ACHN (cell line): ENCODE measurements around the gene CFAP300.
A peak's percentile ranks its signal among the peaks of the same experiment; 100 is the strongest.

Experiments
- DNase-seq: peaks from one replicate; pipeline ENCODE4 v3.0.0-alpha.2; 2015
- in situ Hi-C: cut with HindIII; loops from 2 replicates; pipeline ENCODE4 v1.10.0; 2017; ENCODE audit warnings: low sequenced_read_pairs, low pct_ligation_motif_present, low pct_unique_long_range_greater_than_20kb

Gene CFAP300

GRCh38 chr11:102047305-102047924 lies at the start of gene CFAP300:
TSS of gene CFAP300 (plus strand) at chr11:102047437. CDS start at chr11:102047471, 34 bp downstream.
- in situ Hi-C loops: no loop called here
- DNase-seq: peak; percentile 73

- DNase-seq: no peak
- in situ Hi-C loops: no loop called here
Observed at GRCh38 chr11:102001657-102002338, 45.4 kb upstream of the CFAP300 start.

DNA sequence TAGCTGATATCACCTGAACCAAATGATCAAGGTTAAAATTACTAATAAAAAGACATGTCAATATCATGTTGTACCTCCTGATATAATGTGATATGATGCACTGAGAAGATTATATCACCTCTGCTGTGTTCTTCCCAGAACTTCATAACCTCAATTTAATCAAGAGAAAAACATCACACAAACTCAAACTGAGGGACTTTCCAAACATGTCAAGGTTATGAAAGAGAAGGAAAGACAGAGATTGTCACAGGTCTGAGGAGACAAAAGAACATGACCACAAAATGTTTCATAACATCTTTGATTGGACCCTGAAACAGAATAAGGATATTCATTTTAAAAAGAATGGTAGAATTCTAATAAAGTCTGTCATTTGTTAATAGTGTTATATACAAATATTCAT lies 43.0 kb upstream of the CFAP300 start:
- in situ Hi-C loops: no loop called here
- no peak for DNase-seq

DNA sequence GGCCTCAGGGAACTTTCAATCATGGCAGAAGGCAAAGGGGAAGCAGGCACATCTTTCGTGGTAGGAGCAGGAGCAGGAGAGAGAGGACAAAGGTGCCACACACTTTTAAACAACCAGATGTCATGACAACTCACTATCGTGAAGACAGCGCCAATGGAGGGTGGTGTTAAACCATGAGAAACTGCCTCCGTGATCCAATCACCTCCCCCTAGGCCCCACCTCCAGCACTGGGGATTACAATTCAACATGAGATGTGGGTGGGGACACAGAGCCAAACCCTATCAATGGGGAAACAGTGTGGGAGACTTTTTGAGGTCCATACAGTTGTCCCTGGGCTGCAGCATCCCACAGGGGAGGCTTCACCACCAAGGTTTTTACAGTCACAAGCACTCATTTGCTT lies 41.9 kb upstream of the CFAP300 start:
- in situ Hi-C loops: no loop called here
- DNase-seq: no peak

- DNase-seq: no peak
- in situ Hi-C loops: no loop called here
Observed at GRCh38 chr11:102006835-102007566, 40.2 kb upstream of the CFAP300 start.

- in situ Hi-C loops: no loop called here
- DNase-seq: peak; percentile 58
Observed at GRCh38 chr11:102007567-102008437, 39.4 kb upstream of the CFAP300 start.

GRCh38 chr11:102010776-102011494 lies 36.3 kb upstream of the CFAP300 start:
- in situ Hi-C loops: no loop called here
- peak; percentile 87 for DNase-seq

GRCh38 chr11:102012946-102013345 lies 34.3 kb upstream of the CFAP300 start:
- in situ Hi-C loops: no loop called here
- DNase-seq: no peak

DNA sequence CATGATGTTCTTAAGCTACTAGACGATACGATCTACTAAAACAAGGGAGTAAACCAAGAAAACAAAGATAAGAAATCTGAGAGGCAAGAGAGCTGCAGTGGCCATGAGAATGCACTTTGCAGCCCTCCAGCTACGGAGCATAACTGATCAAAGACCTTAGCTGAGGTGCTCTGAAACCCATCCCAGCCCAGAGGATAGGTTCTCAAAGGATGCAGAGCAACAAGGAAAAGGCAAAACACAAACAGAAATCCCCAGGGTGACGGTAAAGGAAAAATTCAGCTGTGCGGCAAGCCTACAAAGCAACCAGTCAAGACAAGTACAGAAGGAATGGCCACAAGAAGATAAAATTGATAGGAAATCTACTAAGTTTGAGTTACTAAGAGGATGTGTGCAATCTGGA lies 32.5 kb upstream of the CFAP300 start:
- in situ Hi-C loops: no loop called here
- no peak for DNase-seq

DNA sequence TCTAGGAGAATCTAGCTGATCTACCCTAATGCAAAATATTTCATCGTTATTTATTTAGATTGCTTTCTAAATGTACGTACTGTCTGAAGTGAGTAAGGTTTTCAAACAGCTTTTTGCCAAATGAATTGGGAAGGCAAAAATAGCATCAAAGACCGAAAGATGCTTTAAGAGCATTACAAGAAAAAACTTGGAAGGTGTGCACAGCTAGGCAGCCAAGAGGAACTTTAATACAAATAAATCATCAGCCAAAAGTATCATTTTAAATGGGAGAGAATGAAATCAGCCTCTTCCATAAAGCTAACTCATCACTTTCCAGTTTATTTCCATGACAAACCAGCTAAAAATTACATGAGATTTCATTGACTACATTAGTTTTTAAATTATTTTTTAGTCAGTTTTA lies 30.2 kb upstream of the CFAP300 start:
- no peak for DNase-seq
- in situ Hi-C loops: no loop called here

- no peak for DNase-seq
Observed at GRCh38 chr11:102026217-102026616, 21.0 kb upstream of the CFAP300 start.

DNA sequence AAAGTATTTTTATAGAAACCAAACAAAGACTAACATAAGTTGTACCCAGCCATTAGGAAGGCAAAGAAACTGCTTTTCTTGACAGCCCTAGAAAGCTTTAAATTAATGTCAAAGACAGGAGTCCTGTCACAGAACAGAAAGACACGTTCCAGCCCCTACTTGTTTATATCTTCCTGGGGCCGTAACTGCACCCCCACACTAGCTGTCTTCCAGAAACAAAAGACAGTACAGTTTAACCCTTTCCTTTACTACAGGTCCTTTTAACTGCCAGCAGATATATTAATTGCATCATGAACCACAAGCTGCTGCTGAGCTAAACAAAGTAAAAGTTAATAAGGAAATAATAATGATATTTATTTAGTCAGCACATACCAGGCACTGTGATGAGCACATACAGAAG lies 20.3 kb upstream of the CFAP300 start:
- no peak for DNase-seq
- in situ Hi-C loops: no loop called here

More at GRCh38 chr11:102026217-102026616, 21.0 kb upstream of the CFAP300 start:
- in situ Hi-C loops: no loop called here

GRCh38 chr11:102036757-102037156 lies 10.5 kb upstream of the CFAP300 start:
- in situ Hi-C loops: no loop called here
- no peak for DNase-seq

- in situ Hi-C loops: no loop called here
- no peak for DNase-seq
Observed at GRCh38 chr11:102046841-102047240, 396 bp upstream of the CFAP300 start.

GRCh38 chr11:102050927-102051575 lies 3.8 kb downstream of the CFAP300 start:
- no peak for DNase-seq
- in situ Hi-C loops: no loop called here

DNA sequence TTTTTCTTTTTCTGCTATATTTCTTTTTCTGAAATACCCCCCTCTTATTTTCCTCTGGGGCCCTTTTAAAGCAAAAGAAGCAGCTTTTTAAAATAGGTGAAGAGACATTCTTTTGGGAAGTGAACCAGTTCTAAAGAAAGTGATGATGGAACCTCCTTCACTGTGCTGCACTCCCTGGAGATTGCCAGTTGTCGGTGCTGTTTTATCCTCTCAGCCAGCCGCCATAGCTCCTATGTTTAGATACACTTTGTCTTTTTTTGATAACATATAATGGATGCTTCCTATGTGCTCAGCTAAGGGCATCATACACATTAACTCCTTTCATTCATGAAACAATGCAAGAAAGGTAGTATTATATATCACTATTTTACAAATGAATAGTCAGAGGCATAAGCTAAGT lies 14.0 kb downstream of the CFAP300 start:
- DNase-seq: no peak
- in situ Hi-C loops: no loop called here

DNA sequence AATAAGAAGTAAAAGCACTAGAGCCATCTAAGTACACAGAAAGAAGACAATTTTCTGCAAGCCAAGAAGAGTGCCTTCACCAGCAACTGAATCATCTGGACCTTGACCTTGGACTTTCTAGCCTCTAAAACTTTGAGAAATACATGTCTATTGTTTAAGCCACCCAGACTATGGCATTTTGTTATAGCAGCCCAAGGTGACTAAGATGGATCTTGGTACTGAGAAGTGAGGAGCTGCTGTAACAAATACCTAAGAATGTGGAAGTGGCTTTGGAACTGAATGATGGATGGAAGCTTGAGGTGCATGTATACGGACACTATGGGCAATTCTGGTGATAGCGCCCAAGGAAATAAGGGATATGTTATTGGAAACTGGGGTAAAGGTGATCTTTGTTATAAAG lies 14.9 kb downstream of the CFAP300 start:
- in situ Hi-C loops: no loop called here
- DNase-seq: no peak

GRCh38 chr11:102064316-102064715 lies 17.1 kb downstream of the CFAP300 start:
- in situ Hi-C loops: no loop called here
- no peak for DNase-seq
